ENCODE results near the gene GRIA3. TPM values are rescaled to one million over a fixed set of nuclear protein-coding genes. Genes with fewer than 3 reads are reported as not detected.
A peak's percentile ranks its signal among the peaks of the same experiment; 100 is the strongest.

Gene GRIA3
- not detected in 2 replicates for total RNA-seq (2021)
- percentile 0 among the genes with signal in this experiment for Bru-seq, nascent RNA
- BruChase-seq, experiment 1, labeled RNA remaining after a 2-hour chase, result percentile 0 among the genes with signal in this experiment
- BruChase-seq, experiment 2, labeled RNA remaining after a 6-hour chase, result percentile 0 among the genes with signal in this experiment
- long read RNA-seq, partial matches to known transcripts, result 0 of 10 reads
- long read RNA-seq, other reads (novel, unspliced or antisense), result 10 of 10 reads

DNA sequence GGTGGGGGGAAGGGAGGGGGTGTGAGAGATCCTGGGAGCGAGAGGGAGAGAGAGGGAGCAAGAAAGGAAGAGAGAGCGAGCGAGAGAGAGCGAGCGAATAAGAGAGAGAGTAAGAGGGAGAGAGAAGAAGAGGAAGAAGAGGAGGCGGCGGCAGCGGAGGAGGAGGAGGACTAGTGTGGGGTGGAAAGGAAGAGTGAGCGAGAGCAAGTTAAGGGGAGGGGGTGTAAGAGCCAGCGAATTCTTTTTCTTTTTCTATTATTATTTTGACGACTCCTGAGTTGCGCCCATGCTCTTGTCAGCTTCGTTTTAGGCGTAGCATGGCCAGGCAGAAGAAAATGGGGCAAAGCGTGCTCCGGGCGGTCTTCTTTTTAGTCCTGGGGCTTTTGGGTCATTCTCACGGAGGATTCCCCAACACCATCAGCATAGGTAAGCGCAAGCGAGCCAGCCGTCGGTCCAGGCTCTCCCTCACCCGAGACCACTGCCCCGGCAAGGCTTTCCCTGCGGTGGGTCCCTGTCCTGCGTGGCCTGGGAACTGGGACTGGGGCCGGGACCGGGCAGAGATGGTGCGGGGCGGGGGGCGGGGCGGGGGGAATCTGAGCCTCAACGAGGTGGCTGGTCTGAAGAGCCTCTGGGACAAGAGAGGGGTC, at the start of gene GRIA3:
Gene GRIA3, plus strand, starts transcription at position 60 of the 647 bp plus-strand sequence. Its CDS starts 258 bp downstream, at position 318.
- TF ChIP-seq, protein P1, sequence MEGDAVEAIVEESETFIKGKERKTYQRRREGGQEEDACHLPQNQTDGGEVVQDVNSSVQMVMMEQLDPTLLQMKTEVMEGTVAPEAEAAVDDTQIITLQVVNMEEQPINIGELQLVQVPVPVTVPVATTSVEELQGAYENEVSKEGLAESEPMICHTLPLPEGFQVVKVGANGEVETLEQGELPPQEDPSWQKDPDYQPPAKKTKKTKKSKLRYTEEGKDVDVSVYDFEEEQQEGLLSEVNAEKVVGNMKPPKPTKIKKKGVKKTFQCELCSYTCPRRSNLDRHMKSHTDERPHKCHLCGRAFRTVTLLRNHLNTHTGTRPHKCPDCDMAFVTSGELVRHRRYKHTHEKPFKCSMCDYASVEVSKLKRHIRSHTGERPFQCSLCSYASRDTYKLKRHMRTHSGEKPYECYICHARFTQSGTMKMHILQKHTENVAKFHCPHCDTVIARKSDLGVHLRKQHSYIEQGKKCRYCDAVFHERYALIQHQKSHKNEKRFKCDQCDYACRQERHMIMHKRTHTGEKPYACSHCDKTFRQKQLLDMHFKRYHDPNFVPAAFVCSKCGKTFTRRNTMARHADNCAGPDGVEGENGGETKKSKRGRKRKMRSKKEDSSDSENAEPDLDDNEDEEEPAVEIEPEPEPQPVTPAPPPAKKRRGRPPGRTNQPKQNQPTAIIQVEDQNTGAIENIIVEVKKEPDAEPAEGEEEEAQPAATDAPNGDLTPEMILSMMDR (conservative IDR thresholded peaks at IDR 0.05), result no peak
- no peak for TF ChIP-seq EZH2 (IDR thresholded peaks at IDR 0.05; ENCODE audit: low read depth)
- Histone ChIP-seq H3K4me2 (no peak within 1 kb of the TSS), H3K79me2 (ENCODE audit: low read depth) (no peaks in the 10 kb centered on the region), H2AFZ (no peak within 1 kb of the TSS), H4K20me1 (ENCODE audit: insufficient read depth) (no peaks in the 10 kb centered on the region), H3F3A (ENCODE audit: insufficient read depth, low read depth) (no peaks in the 10 kb centered on the region), H3K9me2 (ENCODE audit: insufficient read depth) (no peaks in the 10 kb centered on the region), H3K27ac (no peak within 1 kb of the TSS), H3K27me3 (ENCODE audit: insufficient read depth, low read depth) (no peaks in the 10 kb centered on the region), H3K4me1 (replicated peaks; ENCODE audit: insufficient read depth) (no peaks in the 10 kb centered on the region), H3K9me3 (ENCODE audit: insufficient read depth, low read depth) (no peaks in the 10 kb centered on the region), H3K36me3 (ENCODE audit: low read depth) (no peaks in the 10 kb centered on the region), H3K4me3 (no peak within 1 kb of the TSS)
- intact Hi-C loops (cut with micrococcal nuclease; ENCODE audit: unreplicated experiment), result no loop called here
- no peak for DNase-seq
- no TSS peak for BruUV-seq (replicated peaks)
- POLR2A ChIA-PET (ENCODE audit: unreplicated experiment), result interaction anchor here (0.7 kb wide), 1 partner anchor 11 kb away, joined by 23 read pairs; no protein-coding TSS in a partner anchor
- CTCF ChIA-PET, result no interaction called here

- CTCF ChIA-PET, result no interaction called here
- Histone ChIP-seq H3F3A (ENCODE audit: insufficient read depth, low read depth) (no peaks in the 10 kb centered on the region), H3K4me3 (no peak overlapping the region), H3K36me3 (ENCODE audit: low read depth) (no peaks in the 10 kb centered on the region), H3K79me2 (ENCODE audit: low read depth) (no peaks in the 10 kb centered on the region), H3K9me3 (ENCODE audit: insufficient read depth, low read depth) (no peaks in the 10 kb centered on the region; the same call in 1 of the 2 replicates), H2AFZ (no peak overlapping the region), H3K27me3 (ENCODE audit: insufficient read depth, low read depth) (no peaks in the 10 kb centered on the region), H3K4me2 (no peak overlapping the region), H3K27ac (no peak overlapping the region), H3K4me1 (replicated peaks; ENCODE audit: insufficient read depth) (no peaks in the 10 kb centered on the region), H3K9me2 (ENCODE audit: insufficient read depth) (no peaks in the 10 kb centered on the region), H4K20me1 (ENCODE audit: insufficient read depth) (no peaks in the 10 kb centered on the region)
- intact Hi-C loops (cut with micrococcal nuclease; ENCODE audit: unreplicated experiment), result no loop called here
- no peak for DNase-seq
- no TSS peak for BruUV-seq (replicated peaks)
- TF ChIP-seq EZH2 (IDR thresholded peaks at IDR 0.05; ENCODE audit: low read depth), result no peak
- TF ChIP-seq, protein P1 (conservative IDR thresholded peaks at IDR 0.05), result no peak
- POLR2A ChIA-PET (ENCODE audit: unreplicated experiment), result no interaction called here
Measured at GRCh38 chrX:123138473-123138872, 45.6 kb upstream of the GRIA3 start.

GRCh38 chrX:123140454-123140853, 43.6 kb upstream of the GRIA3 start:
- Histone ChIP-seq H2AFZ (no peak overlapping the region), H3K27me3 (ENCODE audit: insufficient read depth, low read depth) (no peaks in the 10 kb centered on the region)
- BruUV-seq (replicated peaks), result no TSS peak

More at GRCh38 chrX:123140454-123140853, 43.6 kb upstream of the GRIA3 start:
- DNase-seq, result no peak
- Histone ChIP-seq H3K4me2 (no peak overlapping the region), H3K9me3 (ENCODE audit: insufficient read depth, low read depth) (no peaks in the 10 kb centered on the region; the same call in 1 of the 2 replicates), H3F3A (ENCODE audit: insufficient read depth, low read depth) (no peaks in the 10 kb centered on the region), H3K27ac (no peak overlapping the region), H4K20me1 (ENCODE audit: insufficient read depth) (no peaks in the 10 kb centered on the region), H3K9me2 (ENCODE audit: insufficient read depth) (no peaks in the 10 kb centered on the region), H3K4me3 (no peak overlapping the region), H3K36me3 (ENCODE audit: low read depth) (no peaks in the 10 kb centered on the region), H3K4me1 (replicated peaks; ENCODE audit: insufficient read depth) (no peaks in the 10 kb centered on the region), H3K79me2 (ENCODE audit: low read depth) (no peaks in the 10 kb centered on the region)
- CTCF ChIA-PET, result no interaction called here
- intact Hi-C loops (cut with micrococcal nuclease; ENCODE audit: unreplicated experiment), result no loop called here
- POLR2A ChIA-PET (ENCODE audit: unreplicated experiment), result no interaction called here
- TF ChIP-seq EZH2 (IDR thresholded peaks at IDR 0.05; ENCODE audit: low read depth), result no peak
- TF ChIP-seq, protein P1 (conservative IDR thresholded peaks at IDR 0.05), result no peak

Measured in PC-9 (cell line).